GM19324 (cell line): ENCODE measurements around the gene ALKBH7.

Experiments used
- ATAC-seq: cut with Tn5 transposase; IDR thresholded peaks from one replicate; pipeline ENCODE4 v1.9.1; 2021; ENCODE audit warnings: mild to moderate bottlenecking, moderate library complexity; ENCODE audit not compliant: unreplicated experiment, low FRiP score

ALKBH7 gene

DNA sequence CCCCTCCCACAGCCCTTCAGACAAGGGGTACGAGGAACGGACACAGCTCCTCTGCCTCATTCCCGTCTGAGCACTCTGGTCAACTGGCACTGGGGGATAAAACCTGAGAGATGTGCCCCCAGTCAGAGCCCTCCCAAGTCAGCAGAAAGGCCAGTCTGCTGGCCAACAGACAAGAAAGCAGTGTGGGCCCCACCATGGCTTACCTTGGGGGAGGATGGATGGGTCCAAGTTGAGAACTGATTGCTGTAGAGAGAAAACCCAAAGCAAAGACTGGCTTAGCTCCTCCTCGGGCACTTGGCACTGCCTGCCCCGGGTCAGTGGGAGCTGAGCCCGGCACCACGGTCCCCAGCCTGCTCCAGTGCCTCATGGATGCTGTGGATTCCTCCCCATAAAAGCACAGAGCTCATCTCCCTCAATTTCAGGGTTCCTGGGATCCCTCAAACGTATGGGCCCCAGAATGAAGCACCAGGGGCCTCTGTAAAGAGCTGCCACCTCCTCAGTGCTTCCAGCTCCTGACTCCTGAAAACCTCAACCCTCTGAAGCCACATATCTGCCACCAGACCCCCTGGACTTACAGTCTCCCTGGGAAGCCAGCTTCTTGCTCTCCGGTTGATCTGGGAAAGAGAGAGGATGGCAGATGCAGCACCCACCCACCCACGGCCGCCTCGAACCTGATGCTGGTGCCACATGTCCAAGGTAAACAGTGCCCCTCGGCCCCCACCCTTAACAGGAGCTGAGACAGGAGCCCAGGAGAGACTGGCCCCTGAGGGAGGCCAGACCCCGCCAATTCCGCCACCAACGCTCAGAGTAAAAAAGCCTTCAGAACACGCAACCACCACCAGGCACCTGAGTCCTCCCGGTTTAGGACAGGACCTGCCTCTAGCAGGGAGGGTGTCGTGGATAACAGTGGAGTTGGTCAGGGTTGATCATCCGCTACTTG lies 48.8 kb downstream of the ALKBH7 start:
- ATAC-seq, result no peak

DNA sequence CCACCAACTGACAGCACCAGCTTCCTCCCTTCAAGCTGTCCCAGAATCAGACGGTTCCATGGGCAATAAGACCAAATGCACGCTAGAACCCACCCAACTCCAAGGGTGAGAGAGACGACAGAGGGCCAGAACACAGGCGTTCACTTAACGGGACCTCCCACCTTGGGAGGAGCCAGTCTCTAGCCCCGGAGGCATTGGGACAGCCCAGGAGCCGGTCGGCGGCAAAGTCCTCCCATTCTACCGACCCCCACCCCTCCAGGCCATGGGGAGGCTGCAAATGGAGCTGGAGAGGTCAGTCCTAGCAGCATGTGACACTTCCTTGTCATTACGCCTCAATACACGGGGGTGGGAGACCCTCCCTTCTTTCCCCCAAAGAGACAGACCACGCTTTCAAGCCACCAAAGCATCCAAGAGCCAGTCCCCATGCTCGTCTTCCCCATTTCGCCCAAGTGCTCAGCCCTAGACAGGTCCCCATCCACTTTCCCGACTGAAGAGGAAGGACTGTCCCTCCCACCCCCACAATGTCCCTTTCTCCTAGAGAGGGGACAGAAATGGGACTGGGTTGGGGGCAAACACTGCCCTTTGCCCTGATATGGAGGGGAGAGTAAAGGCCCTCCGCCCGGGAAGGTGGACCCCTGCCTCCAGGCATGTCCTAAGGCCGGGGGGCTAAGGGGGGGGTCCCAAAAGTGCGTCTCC lies 51.1 kb downstream of the ALKBH7 start:
- ATAC-seq, result no peak

DNA sequence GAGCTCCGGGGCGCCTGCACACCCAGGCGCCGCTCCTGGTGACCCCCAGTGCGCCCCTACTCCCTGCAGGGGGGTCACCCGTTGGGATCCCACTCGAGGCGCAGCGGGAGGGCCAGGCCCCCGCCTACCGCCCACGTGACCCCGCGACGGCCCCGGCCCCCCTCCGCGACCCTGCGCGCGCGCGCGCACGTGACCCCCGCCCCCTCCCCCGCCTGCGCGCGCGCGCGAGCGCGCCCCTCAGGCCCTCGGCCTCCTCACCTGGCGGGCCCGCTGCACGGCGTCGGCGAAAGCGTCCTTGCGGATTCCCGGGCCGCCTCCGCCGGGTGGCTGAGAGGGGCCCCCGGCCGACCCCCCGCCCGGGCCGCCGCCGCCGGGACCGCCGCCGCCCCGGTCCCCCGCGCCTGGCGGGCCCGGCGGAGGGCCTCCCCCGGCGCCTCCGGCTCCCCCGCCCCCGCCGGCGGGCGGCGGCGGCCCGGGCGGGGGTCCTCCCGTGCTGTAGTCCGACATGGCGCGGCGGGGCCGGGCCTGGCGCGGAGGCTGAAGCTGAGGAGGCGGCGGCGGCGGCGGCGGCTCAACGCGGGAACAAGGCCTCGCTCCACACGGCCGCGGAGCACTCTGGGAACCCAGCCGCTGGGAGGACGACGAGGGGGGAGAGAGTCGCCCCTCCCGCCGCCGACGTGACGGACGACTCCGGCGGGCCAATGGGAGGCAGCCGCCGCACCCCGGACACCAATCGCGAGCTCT lies 51.8 kb downstream of the ALKBH7 start, which contains the start of gene KHSRP:
TSS of gene KHSRP (minus strand) at position 617 of the 744 bp plus-strand sequence. CDS start at position 507, 110 bp downstream.
- ATAC-seq, result no peak
